Testis (tissue), 2 donors: ENCODE results near the gene FBN1.

Experiments used
- POLR2A ChIP-seq: fragments of 450-650 bp; IDR thresholded peaks from one replicate; pipeline ENCODE4 v1.6.1; 2017; ENCODE audit warnings: antibody characterized with exemption, mild to moderate bottlenecking, moderate library complexity
- TF ChIP-seq, protein P1 (sequence below), 3 experiments: fragments of 450-650 bp in 2 of 3; fragments of 200-600 bp in 1 of 3; sonication (generic) in 1 of 3; IDR thresholded peaks; one replicate each; pipeline ENCODE4 v1.5.1; 2016 to 2019; ENCODE audit warnings: antibody characterized with exemption in 3 of 3, mild to moderate bottlenecking in 2 of 3, moderate library complexity in 1 of 3

DNA sequence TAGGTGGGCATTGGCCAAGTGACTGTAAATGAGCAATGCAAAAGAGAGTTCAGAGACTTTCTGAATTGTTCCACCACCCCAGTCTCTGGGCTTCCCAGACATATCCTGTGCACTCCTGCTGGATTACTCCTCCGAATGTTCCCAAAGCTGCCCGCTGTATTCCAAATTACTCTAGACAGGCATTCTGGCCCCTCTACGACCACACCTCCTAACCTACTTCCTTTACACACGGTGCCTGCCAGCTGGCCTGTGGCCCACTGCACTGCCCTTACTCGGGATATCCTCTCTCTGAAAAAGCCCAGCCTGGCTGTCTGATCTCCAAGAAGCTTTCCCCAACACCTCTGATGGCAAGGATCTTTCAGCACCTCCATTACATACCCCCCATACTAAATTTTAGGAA, 247.7 kb downstream of the FBN1 start:
- TF ChIP-seq, protein P1, sequence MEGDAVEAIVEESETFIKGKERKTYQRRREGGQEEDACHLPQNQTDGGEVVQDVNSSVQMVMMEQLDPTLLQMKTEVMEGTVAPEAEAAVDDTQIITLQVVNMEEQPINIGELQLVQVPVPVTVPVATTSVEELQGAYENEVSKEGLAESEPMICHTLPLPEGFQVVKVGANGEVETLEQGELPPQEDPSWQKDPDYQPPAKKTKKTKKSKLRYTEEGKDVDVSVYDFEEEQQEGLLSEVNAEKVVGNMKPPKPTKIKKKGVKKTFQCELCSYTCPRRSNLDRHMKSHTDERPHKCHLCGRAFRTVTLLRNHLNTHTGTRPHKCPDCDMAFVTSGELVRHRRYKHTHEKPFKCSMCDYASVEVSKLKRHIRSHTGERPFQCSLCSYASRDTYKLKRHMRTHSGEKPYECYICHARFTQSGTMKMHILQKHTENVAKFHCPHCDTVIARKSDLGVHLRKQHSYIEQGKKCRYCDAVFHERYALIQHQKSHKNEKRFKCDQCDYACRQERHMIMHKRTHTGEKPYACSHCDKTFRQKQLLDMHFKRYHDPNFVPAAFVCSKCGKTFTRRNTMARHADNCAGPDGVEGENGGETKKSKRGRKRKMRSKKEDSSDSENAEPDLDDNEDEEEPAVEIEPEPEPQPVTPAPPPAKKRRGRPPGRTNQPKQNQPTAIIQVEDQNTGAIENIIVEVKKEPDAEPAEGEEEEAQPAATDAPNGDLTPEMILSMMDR (IDR thresholded peaks at IDR 0.05) = no peak
- no peak for TF ChIP-seq POLR2A
